ENCODE results near the gene NHS.

DNA sequence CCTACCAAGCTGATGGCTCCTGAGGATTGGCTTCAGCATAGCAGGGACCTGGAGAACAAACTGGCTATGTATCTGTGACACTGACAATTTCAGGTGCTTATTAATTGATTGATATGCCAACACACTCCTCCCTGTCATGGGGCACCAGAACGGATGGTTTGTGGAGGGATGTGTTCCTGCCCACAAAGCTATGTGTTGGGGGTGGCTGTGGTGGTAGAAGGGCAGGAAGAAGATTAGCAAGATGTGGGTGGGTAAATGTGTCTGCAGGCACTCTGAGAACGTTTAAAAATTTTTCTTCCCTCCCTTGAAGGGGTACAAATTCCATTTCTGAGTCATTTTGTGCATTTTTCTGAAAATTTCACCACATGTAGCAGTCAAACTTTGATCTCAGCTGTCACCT, 307.3 kb downstream of the NHS start:
- TF ChIP-seq MYC (CRISPR knock-in tag; IDR thresholded peaks at IDR 0.05; ENCODE audit: borderline replicate concordance) (no peak), ZNF850 (CRISPR knock-in tag; conservative IDR thresholded peaks at IDR 0.05) (no peak), HDAC2 (CRISPR knock-in tag; IDR thresholded peaks at IDR 0.05) (no peak), SRSF1 (optimal IDR thresholded peaks at IDR 0.05; ENCODE audit: low read depth, low read length) (no peak), NCOR1 (IDR thresholded peaks at IDR 0.05; ENCODE audit: borderline replicate concordance, low read length) (no peak), EP300 (IDR thresholded peaks at IDR 0.05; ENCODE audit: low read depth in 2 of 2, low read length in 2 of 2) (no peak), EP300 (CRISPR knock-in tag; IDR thresholded peaks at IDR 0.05; ENCODE audit: borderline replicate concordance) (no peak), POLR2AphosphoS2 (IDR thresholded peaks at IDR 0.05; ENCODE audit: low read depth, low read length) (no peak)
- TF ChIP-seq, protein P1, sequence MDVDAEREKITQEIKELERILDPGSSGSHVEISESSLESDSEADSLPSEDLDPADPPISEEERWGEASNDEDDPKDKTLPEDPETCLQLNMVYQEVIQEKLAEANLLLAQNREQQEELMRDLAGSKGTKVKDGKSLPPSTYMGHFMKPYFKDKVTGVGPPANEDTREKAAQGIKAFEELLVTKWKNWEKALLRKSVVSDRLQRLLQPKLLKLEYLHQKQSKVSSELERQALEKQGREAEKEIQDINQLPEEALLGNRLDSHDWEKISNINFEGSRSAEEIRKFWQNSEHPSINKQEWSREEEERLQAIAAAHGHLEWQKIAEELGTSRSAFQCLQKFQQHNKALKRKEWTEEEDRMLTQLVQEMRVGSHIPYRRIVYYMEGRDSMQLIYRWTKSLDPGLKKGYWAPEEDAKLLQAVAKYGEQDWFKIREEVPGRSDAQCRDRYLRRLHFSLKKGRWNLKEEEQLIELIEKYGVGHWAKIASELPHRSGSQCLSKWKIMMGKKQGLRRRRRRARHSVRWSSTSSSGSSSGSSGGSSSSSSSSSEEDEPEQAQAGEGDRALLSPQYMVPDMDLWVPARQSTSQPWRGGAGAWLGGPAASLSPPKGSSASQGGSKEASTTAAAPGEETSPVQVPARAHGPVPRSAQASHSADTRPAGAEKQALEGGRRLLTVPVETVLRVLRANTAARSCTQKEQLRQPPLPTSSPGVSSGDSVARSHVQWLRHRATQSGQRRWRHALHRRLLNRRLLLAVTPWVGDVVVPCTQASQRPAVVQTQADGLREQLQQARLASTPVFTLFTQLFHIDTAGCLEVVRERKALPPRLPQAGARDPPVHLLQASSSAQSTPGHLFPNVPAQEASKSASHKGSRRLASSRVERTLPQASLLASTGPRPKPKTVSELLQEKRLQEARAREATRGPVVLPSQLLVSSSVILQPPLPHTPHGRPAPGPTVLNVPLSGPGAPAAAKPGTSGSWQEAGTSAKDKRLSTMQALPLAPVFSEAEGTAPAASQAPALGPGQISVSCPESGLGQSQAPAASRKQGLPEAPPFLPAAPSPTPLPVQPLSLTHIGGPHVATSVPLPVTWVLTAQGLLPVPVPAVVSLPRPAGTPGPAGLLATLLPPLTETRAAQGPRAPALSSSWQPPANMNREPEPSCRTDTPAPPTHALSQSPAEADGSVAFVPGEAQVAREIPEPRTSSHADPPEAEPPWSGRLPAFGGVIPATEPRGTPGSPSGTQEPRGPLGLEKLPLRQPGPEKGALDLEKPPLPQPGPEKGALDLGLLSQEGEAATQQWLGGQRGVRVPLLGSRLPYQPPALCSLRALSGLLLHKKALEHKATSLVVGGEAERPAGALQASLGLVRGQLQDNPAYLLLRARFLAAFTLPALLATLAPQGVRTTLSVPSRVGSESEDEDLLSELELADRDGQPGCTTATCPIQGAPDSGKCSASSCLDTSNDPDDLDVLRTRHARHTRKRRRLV (CRISPR knock-in tag; IDR thresholded peaks at IDR 0.05), result no peak
- TF ChIP-seq, protein P2, sequence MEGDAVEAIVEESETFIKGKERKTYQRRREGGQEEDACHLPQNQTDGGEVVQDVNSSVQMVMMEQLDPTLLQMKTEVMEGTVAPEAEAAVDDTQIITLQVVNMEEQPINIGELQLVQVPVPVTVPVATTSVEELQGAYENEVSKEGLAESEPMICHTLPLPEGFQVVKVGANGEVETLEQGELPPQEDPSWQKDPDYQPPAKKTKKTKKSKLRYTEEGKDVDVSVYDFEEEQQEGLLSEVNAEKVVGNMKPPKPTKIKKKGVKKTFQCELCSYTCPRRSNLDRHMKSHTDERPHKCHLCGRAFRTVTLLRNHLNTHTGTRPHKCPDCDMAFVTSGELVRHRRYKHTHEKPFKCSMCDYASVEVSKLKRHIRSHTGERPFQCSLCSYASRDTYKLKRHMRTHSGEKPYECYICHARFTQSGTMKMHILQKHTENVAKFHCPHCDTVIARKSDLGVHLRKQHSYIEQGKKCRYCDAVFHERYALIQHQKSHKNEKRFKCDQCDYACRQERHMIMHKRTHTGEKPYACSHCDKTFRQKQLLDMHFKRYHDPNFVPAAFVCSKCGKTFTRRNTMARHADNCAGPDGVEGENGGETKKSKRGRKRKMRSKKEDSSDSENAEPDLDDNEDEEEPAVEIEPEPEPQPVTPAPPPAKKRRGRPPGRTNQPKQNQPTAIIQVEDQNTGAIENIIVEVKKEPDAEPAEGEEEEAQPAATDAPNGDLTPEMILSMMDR (CRISPR knock-in tag; IDR thresholded peaks at IDR 0.05), result no peak
- TF ChIP-seq, protein P3, sequence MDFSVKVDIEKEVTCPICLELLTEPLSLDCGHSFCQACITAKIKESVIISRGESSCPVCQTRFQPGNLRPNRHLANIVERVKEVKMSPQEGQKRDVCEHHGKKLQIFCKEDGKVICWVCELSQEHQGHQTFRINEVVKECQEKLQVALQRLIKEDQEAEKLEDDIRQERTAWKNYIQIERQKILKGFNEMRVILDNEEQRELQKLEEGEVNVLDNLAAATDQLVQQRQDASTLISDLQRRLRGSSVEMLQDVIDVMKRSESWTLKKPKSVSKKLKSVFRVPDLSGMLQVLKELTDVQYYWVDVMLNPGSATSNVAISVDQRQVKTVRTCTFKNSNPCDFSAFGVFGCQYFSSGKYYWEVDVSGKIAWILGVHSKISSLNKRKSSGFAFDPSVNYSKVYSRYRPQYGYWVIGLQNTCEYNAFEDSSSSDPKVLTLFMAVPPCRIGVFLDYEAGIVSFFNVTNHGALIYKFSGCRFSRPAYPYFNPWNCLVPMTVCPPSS (IDR thresholded peaks at IDR 0.05), result no peak
